WTC11 (cell line): ENCODE results near the gene TCP1. TPM values are rescaled to one million over a fixed set of nuclear protein-coding genes. Genes with fewer than 3 reads are reported as not detected.
A peak's percentile ranks its signal among the peaks of the same experiment; 100 is the strongest.

Source experiments
- ATAC-seq: fragments of 200-7000 bp; cut with Tn5 transposase; 2 replicates; pipeline ENCODE4 v1.10.0; 2021; ENCODE audit warnings: mild to moderate bottlenecking, moderate library complexity
- CTCF ChIA-PET: fragments of 300-600 bp; sonication (Branson Sonifier 250); formaldehyde crosslinking; loops from one replicate; lab custom pipeline; 2021; ENCODE audit warnings: antibody characterized with exemption; lab: Charles Lee
- POLR2A ChIA-PET: fragments of 350-600 bp; sonication (Branson Sonifier 250); formaldehyde crosslinking; loops from one replicate; lab custom pipeline; 2021; ENCODE audit warnings: antibody characterized with exemption; lab: Charles Lee
- DNase-seq: peaks from one replicate; pipeline ENCODE4 v3.0.0; 2021; ENCODE audit warnings: low spot score
- H3K27ac Mint-ChIP-seq: 2 replicates; pipeline ENCODE4 v1.8.0; 2021; ENCODE audit warnings: mixed read lengths
- H3K27me3 Mint-ChIP-seq: 2 replicates; pipeline ENCODE4 v1.8.0; 2021; ENCODE audit warnings: low read depth, mild to moderate bottlenecking, moderate library complexity, mixed read lengths
- H3K36me3 Mint-ChIP-seq: 2 replicates; pipeline ENCODE4 v1.8.0; 2021; ENCODE audit warnings: mixed read lengths
- H3K4me1 Mint-ChIP-seq: 2 replicates; pipeline ENCODE4 v1.8.0; 2022; ENCODE audit warnings: mixed read lengths
- H3K4me3 Mint-ChIP-seq: 2 replicates; pipeline ENCODE4 v1.8.0; 2021; ENCODE audit warnings: mild to moderate bottlenecking, moderate library complexity, mixed read lengths
- H3K9me3 Mint-ChIP-seq: 2 replicates; pipeline ENCODE4 v1.8.0; 2021; ENCODE audit warnings: mixed read lengths
- FOXP1 ChIP-seq: sonication (generic); formaldehyde crosslinking; IDR thresholded peaks from 2 replicates; pipeline ENCODE4 v1.8.0; 2022; ENCODE audit warnings: missing genetic modification reagents, mild to moderate bottlenecking, moderate library complexity, borderline replicate concordance
- KAT7 ChIP-seq: sonication (generic); formaldehyde crosslinking; IDR thresholded peaks from 2 replicates; pipeline ENCODE4 v1.8.1; 2023; ENCODE audit warnings: missing genetic modification reagents, mild to moderate bottlenecking, borderline replicate concordance
- MYBL2 ChIP-seq: sonication (generic); formaldehyde crosslinking; IDR thresholded peaks from 2 replicates; pipeline ENCODE4 v1.8.1; 2023; ENCODE audit warnings: mild to moderate bottlenecking, moderate library complexity, missing genetic modification reagents
- NFE2L1 ChIP-seq: sonication (generic); formaldehyde crosslinking; IDR thresholded peaks from 2 replicates; pipeline ENCODE4 v1.8.1; 2023; ENCODE audit warnings: missing genetic modification reagents
- NR1H2 ChIP-seq: sonication (generic); formaldehyde crosslinking; IDR thresholded peaks from 2 replicates; pipeline ENCODE4 v1.9.0; 2021; ENCODE audit warnings: mild to moderate bottlenecking, moderate library complexity, missing genetic modification reagents
- RELA ChIP-seq: sonication (generic); formaldehyde crosslinking; IDR thresholded peaks from 2 replicates; pipeline ENCODE4 v1.8.1; 2022; ENCODE audit warnings: missing genetic modification reagents, mild to moderate bottlenecking, borderline replicate concordance
- TEAD1 ChIP-seq: sonication (generic); formaldehyde crosslinking; IDR thresholded peaks from 2 replicates; pipeline ENCODE4 v1.8.0; 2022; ENCODE audit warnings: mild to moderate bottlenecking, missing genetic modification reagents
- ZNF121 ChIP-seq: sonication (generic); formaldehyde crosslinking; IDR thresholded peaks from 2 replicates; pipeline ENCODE4 v1.8.0; 2023; ENCODE audit warnings: missing genetic modification reagents
- ZNF138 ChIP-seq: sonication (generic); formaldehyde crosslinking; conservative IDR thresholded peaks from 2 replicates; pipeline ENCODE4 v1.8.1; 2022; ENCODE audit warnings: mild to moderate bottlenecking, moderate library complexity, missing genetic modification reagents
- ZNF396 ChIP-seq: fragments of 250-450 bp; sonication (Bioruptor Pico); IDR thresholded peaks from 2 replicates; pipeline ENCODE4 v1.8.0; 2021; ENCODE audit warnings: mild to moderate bottlenecking, moderate library complexity, borderline replicate concordance
- total RNA-seq: library from RNA; stranded (reverse); gene quantifications from 3 replicates; pipeline ENCODE4 v1.2.3, GENCODE V29; 2021
- TF ChIP-seq, protein P1 (sequence below): fragments of 250-450 bp; sonication (Bioruptor Pico); IDR thresholded peaks from 2 replicates; pipeline ENCODE4 v2.1.2; 2022; ENCODE audit warnings: mild to moderate bottlenecking, moderate library complexity
- TF ChIP-seq, protein P2 (sequence below): sonication (generic); formaldehyde crosslinking; IDR thresholded peaks from 2 replicates; pipeline ENCODE4 v1.8.1; 2023; ENCODE audit warnings: mild to moderate bottlenecking, missing genetic modification reagents, moderate library complexity
- TF ChIP-seq, protein P3 (sequence below): sonication (generic); formaldehyde crosslinking; IDR thresholded peaks from 2 replicates; pipeline ENCODE4 v1.8.1; 2023; ENCODE audit warnings: mild to moderate bottlenecking, missing genetic modification reagents
- TF ChIP-seq, protein P4 (sequence below): fragments of 250-450 bp; sonication (Bioruptor Pico); IDR thresholded peaks from 2 replicates; pipeline ENCODE4 v1.9.0; 2021; ENCODE audit warnings: mild to moderate bottlenecking
- TF ChIP-seq, protein P5 (sequence below): fragments of 200-600 bp; IDR thresholded peaks from 2 replicates; pipeline ENCODE4 v1.8.0; 2022; ENCODE audit warnings: antibody characterized with exemption
- TF ChIP-seq, protein P6 (sequence below): fragments of 250-450 bp; sonication (Bioruptor Pico); IDR thresholded peaks from 2 replicates; pipeline ENCODE4 v1.9.0; 2021; ENCODE audit warnings: mild to moderate bottlenecking
- TF ChIP-seq, protein P7 (sequence below): fragments of 250-450 bp; sonication (Bioruptor Pico); IDR thresholded peaks from 2 replicates; pipeline ENCODE4 v1.9.0; 2021; ENCODE audit warnings: moderate library complexity, mild to moderate bottlenecking, inconsistent platforms, borderline replicate concordance
- TF ChIP-seq, protein P8 (sequence below): sonication (generic); formaldehyde crosslinking; IDR thresholded peaks from 2 replicates; pipeline ENCODE4 v1.8.1; 2023; ENCODE audit warnings: mild to moderate bottlenecking, missing genetic modification reagents, borderline replicate concordance

Gene TCP1
- total RNA-seq, 1 experiment from 2014 or later, result 388 TPM

DNA sequence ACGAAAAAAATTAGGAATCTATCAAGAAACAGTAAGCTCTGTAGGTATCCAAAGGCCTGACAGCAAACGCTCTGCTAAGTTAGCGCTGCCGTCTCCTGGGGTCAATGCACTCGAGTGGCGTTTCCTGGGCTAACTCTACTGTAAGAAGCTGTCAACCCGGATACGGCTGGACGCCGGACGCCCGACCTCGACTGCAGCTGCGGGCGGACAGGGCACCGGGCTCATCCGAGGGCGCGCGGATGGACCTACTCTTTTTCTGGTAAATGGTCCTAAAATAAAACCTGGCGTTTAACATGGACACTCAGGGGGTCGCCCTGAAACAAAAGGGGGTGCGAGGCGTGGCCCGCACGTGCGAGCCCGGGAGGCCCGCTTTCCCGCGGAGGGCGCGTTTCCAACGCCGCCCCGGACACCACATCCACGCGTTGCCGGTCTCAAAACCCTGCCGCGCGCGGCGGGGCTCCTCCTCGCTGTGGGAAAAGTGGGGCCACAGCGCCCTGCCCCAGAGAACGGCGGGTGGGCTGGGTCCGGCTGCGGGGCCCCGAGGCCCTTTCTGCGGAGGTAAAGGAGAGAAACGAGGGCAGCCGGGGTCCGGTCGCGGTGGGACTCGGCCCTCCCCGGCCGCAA is 537 bp downstream of the TCP1 start:
- ATAC-seq, result no peak
- H3K27me3 Mint-ChIP-seq, result no peaks in the 10 kb centered on the region
- ChIA-PET POLR2A (interaction anchor here (0.5 to 3.5 kb wide), 9 partner anchors 9 to 166 kb away, joined by 3 to 32 read pairs (median 4); partner anchors contain the start of genes ACAT2 and WTAP), CTCF (interaction anchor here (1.0 to 2.6 kb wide), 5 partner anchors 54 to 97 kb away, joined by 3 to 18 read pairs (median 8); partner anchors contain the start of gene SOD2)
- H3K9me3 Mint-ChIP-seq, result no peaks in the 10 kb centered on the region
- H3K36me3 Mint-ChIP-seq, result peaks cover 71% of the 10 kb centered on the region
- peaks cover 36% of the 10 kb centered on the region for H3K4me1 Mint-ChIP-seq
- peak overlapping the region; percentile 99 for H3K4me3 Mint-ChIP-seq
- DNase-seq, result peak; percentile 32
- H3K27ac Mint-ChIP-seq, result peak overlapping the region; percentile 92
- TF ChIP-seq, protein P1, sequence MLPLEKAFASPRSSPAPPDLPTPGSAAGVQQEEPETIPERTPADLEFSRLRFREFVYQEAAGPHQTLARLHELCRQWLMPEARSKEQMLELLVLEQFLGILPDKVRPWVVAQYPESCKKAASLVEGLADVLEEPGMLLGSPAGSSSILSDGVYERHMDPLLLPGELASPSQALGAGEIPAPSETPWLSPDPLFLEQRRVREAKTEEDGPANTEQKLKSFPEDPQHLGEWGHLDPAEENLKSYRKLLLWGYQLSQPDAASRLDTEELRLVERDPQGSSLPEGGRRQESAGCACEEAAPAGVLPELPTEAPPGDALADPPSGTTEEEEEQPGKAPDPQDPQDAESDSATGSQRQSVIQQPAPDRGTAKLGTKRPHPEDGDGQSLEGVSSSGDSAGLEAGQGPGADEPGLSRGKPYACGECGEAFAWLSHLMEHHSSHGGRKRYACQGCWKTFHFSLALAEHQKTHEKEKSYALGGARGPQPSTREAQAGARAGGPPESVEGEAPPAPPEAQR, result no peak
- TF ChIP-seq, protein P2, sequence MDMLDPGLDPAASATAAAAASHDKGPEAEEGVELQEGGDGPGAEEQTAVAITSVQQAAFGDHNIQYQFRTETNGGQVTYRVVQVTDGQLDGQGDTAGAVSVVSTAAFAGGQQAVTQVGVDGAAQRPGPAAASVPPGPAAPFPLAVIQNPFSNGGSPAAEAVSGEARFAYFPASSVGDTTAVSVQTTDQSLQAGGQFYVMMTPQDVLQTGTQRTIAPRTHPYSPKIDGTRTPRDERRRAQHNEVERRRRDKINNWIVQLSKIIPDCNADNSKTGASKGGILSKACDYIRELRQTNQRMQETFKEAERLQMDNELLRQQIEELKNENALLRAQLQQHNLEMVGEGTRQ (CRISPR knock-in tag), result no peak
- TF ChIP-seq FOXP1 (CRISPR knock-in tag) (no peak), ZNF396 (CRISPR knock-in tag) (no peak), ZNF121 (CRISPR knock-in tag) (no peak), NFE2L1 (CRISPR knock-in tag) (no peak), KAT7 (no peak; the same call in 1 of the 2 replicates), NR1H2 (CRISPR knock-in tag) (0 out of 2 replicates have a peak, but pooled peaks have one; percentile 48), MYBL2 (CRISPR knock-in tag) (0 out of 2 replicates have a peak, but pooled peaks have one; percentile 17), RELA (CRISPR knock-in tag) (0 out of 2 replicates have a peak, but pooled peaks have one; percentile 27), ZNF138 (CRISPR knock-in tag) (no peak)
- TF ChIP-seq, protein P3, sequence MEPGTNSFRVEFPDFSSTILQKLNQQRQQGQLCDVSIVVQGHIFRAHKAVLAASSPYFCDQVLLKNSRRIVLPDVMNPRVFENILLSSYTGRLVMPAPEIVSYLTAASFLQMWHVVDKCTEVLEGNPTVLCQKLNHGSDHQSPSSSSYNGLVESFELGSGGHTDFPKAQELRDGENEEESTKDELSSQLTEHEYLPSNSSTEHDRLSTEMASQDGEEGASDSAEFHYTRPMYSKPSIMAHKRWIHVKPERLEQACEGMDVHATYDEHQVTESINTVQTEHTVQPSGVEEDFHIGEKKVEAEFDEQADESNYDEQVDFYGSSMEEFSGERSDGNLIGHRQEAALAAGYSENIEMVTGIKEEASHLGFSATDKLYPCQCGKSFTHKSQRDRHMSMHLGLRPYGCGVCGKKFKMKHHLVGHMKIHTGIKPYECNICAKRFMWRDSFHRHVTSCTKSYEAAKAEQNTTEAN (CRISPR knock-in tag), result no peak
- TF ChIP-seq, protein P4, sequence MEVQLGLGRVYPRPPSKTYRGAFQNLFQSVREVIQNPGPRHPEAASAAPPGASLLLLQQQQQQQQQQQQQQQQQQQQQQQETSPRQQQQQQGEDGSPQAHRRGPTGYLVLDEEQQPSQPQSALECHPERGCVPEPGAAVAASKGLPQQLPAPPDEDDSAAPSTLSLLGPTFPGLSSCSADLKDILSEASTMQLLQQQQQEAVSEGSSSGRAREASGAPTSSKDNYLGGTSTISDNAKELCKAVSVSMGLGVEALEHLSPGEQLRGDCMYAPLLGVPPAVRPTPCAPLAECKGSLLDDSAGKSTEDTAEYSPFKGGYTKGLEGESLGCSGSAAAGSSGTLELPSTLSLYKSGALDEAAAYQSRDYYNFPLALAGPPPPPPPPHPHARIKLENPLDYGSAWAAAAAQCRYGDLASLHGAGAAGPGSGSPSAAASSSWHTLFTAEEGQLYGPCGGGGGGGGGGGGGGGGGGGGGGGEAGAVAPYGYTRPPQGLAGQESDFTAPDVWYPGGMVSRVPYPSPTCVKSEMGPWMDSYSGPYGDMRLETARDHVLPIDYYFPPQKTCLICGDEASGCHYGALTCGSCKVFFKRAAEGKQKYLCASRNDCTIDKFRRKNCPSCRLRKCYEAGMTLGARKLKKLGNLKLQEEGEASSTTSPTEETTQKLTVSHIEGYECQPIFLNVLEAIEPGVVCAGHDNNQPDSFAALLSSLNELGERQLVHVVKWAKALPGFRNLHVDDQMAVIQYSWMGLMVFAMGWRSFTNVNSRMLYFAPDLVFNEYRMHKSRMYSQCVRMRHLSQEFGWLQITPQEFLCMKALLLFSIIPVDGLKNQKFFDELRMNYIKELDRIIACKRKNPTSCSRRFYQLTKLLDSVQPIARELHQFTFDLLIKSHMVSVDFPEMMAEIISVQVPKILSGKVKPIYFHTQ (CRISPR knock-in tag), result no peak
- TF ChIP-seq, protein P5, sequence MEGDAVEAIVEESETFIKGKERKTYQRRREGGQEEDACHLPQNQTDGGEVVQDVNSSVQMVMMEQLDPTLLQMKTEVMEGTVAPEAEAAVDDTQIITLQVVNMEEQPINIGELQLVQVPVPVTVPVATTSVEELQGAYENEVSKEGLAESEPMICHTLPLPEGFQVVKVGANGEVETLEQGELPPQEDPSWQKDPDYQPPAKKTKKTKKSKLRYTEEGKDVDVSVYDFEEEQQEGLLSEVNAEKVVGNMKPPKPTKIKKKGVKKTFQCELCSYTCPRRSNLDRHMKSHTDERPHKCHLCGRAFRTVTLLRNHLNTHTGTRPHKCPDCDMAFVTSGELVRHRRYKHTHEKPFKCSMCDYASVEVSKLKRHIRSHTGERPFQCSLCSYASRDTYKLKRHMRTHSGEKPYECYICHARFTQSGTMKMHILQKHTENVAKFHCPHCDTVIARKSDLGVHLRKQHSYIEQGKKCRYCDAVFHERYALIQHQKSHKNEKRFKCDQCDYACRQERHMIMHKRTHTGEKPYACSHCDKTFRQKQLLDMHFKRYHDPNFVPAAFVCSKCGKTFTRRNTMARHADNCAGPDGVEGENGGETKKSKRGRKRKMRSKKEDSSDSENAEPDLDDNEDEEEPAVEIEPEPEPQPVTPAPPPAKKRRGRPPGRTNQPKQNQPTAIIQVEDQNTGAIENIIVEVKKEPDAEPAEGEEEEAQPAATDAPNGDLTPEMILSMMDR, result no peak

DNA sequence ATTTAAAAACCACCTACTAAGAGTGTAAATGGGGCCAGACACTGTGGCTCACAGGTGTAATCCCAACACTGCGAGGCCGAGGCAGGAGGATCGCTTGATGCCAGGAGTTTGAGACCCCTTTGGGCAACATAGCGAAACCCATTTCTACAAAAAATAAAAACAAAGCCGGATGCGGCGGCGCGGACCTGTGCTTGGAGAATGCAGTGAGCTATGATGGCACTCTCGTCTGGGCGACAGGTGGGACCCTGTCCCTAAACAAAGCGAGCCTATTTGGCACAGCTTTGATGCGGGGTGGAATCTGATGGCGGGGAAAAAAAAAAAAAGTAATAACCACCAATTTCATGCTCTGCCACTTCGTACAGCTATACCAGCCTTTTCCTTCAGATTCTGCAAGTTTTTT is 1.1 kb downstream of the TCP1 start:
- ChIA-PET POLR2A (interaction anchor here (0.5 to 3.5 kb wide), 5 partner anchors 26 to 324 kb away, joined by 3 to 32 read pairs (median 4); partner anchors contain the start of genes ACAT2 and WTAP), CTCF (interaction anchor here (2.5 kb wide), 1 partner anchor 65 kb away, joined by 18 read pairs; no protein-coding TSS in a partner anchor)
- Mint-ChIP-seq H3K9me3 (no peaks in the 10 kb centered on the region), H3K4me3 (peak overlapping the region; percentile 99), H3K4me1 (peaks cover 36% of the 10 kb centered on the region), H3K36me3 (peaks cover 71% of the 10 kb centered on the region), H3K27me3 (no peaks in the 10 kb centered on the region), H3K27ac (peak overlapping the region; percentile 92)
- no peak for ATAC-seq
- no peak for DNase-seq
- TF ChIP-seq, protein P6, sequence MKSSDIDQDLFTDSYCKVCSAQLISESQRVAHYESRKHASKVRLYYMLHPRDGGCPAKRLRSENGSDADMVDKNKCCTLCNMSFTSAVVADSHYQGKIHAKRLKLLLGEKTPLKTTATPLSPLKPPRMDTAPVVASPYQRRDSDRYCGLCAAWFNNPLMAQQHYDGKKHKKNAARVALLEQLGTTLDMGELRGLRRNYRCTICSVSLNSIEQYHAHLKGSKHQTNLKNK (CRISPR knock-in tag), result no peak
- TF ChIP-seq, protein P7, sequence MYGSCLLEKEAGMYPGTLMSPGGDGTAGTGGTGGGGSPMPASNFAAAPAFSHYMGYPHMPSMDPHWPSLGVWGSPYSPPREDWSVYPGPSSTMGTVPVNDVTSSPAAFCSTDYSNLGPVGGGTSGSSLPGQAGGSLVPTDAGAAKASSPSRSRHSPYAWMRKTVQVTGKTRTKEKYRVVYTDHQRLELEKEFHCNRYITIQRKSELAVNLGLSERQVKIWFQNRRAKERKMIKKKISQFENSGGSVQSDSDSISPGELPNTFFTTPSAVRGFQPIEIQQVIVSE (CRISPR knock-in tag), result no peak
- TF ChIP-seq, protein P8, sequence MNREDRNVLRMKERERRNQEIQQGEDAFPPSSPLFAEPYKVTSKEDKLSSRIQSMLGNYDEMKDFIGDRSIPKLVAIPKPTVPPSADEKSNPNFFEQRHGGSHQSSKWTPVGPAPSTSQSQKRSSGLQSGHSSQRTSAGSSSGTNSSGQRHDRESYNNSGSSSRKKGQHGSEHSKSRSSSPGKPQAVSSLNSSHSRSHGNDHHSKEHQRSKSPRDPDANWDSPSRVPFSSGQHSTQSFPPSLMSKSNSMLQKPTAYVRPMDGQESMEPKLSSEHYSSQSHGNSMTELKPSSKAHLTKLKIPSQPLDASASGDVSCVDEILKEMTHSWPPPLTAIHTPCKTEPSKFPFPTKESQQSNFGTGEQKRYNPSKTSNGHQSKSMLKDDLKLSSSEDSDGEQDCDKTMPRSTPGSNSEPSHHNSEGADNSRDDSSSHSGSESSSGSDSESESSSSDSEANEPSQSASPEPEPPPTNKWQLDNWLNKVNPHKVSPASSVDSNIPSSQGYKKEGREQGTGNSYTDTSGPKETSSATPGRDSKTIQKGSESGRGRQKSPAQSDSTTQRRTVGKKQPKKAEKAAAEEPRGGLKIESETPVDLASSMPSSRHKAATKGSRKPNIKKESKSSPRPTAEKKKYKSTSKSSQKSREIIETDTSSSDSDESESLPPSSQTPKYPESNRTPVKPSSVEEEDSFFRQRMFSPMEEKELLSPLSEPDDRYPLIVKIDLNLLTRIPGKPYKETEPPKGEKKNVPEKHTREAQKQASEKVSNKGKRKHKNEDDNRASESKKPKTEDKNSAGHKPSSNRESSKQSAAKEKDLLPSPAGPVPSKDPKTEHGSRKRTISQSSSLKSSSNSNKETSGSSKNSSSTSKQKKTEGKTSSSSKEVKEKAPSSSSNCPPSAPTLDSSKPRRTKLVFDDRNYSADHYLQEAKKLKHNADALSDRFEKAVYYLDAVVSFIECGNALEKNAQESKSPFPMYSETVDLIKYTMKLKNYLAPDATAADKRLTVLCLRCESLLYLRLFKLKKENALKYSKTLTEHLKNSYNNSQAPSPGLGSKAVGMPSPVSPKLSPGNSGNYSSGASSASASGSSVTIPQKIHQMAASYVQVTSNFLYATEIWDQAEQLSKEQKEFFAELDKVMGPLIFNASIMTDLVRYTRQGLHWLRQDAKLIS (CRISPR knock-in tag), result no peak
- TF ChIP-seq, protein P3 (CRISPR knock-in tag), result no peak
- no peak for TF ChIP-seq TEAD1 (CRISPR knock-in tag)
